GM12878 (cell line): ENCODE data around the gene COL20A1. TPM values are rescaled to one million over a fixed set of nuclear protein-coding genes. Genes with fewer than 3 reads are reported as not detected.

Source experiments
- ATAC-seq: fragments of 200-7000 bp; cut with Tn5 transposase; 3 replicates; pipeline ENCODE4 v1.9.1; 2020; ENCODE audit warnings: mild to moderate bottlenecking, moderate library complexity
- BruUV-seq: library from RNA; stranded (reverse); fragments of 400-500 nt; replicated peaks from 2 replicates; lab custom pipeline; 2021; lab: Mats Ljungman, UMichigan
- CTCF ChIA-PET: fragments of 300-600 bp; sonication (Branson Sonifier 250); formaldehyde crosslinking; extraction: SDS; loops from one replicate; lab custom pipeline; 2021; ENCODE audit warnings: inconsistent platforms; lab: Yijun Ruan, JAX
- POLR2A ChIA-PET: fragments of 350-600 bp; formaldehyde crosslinking; extraction: SDS; loops from one replicate; lab custom pipeline; 2021; ENCODE audit warnings: inconsistent platforms; lab: Charles Lee
- RAD21 ChIA-PET: fragments of 300-600 bp; sonication (Branson Sonifier 250); formaldehyde crosslinking; loops from one replicate; lab custom pipeline; 2023; ENCODE audit warnings: antibody characterized with exemption; ENCODE audit not compliant: unreplicated experiment; lab: Charles Lee
- SMC1A ChIA-PET: fragments of 300-600 bp; sonication (Branson Sonifier 250); formaldehyde crosslinking; loops from one replicate; lab custom pipeline; 2023; ENCODE audit not compliant: unreplicated experiment, uncharacterized antibody; lab: Charles Lee
- DNase-seq: peaks from one replicate; pipeline ENCODE4 v3.0.0-alpha.2; 2011; ENCODE audit warnings: low read depth, low spot score
- FAIRE-seq: peaks from 3 replicates; lab custom pipeline; 2011; peaks lifted over from hg19 to GRCh38; lab: Jason Lieb, UNC
- H2AFZ ChIP-seq: 2 replicates; pipeline ENCODE4 v1.6.0; 2011; ENCODE audit warnings: low read depth, low read length, control low read depth; ENCODE audit not compliant: control insufficient read depth
- H3K27ac ChIP-seq: 2 replicates; pipeline ENCODE4 v1.5.1; 2011; ENCODE audit warnings: control low read depth; ENCODE audit not compliant: control insufficient read depth, insufficient read depth
- H3K27me3 ChIP-seq, 2 experiments: replicated peaks in 1 of 2; 2 replicates each; pipeline versions ENCODE4 v1.6.0 to v1.6.1; 2011; ENCODE audit warnings: low read length in 1 of 2; ENCODE audit not compliant: control insufficient read depth in 2 of 2, insufficient read depth in 2 of 2
- H3K36me3 ChIP-seq, 2 experiments: 2 replicates each; pipeline ENCODE4 v1.5.1; 2011; ENCODE audit warnings: low read length in 1 of 2; ENCODE audit not compliant: control insufficient read depth in 2 of 2, insufficient read depth in 2 of 2
- H3K4me1 ChIP-seq: 2 replicates; pipeline ENCODE4 v1.6.1; 2011; ENCODE audit warnings: mild to moderate bottlenecking, low read length, moderate library complexity, mixed read lengths; ENCODE audit not compliant: control insufficient read depth, insufficient read depth
- H3K4me2 ChIP-seq: 2 replicates; pipeline ENCODE4 v1.6.0; 2011; ENCODE audit warnings: control low read depth; ENCODE audit not compliant: control insufficient read depth, insufficient read depth
- H3K4me3 ChIP-seq: fragments of 200-600 bp; sonication (generic); 2 replicates; pipeline ENCODE4 v1.5.1; 2016
- H3K79me2 ChIP-seq: 2 replicates; pipeline ENCODE4 v1.6.0; 2011; ENCODE audit warnings: low read length; ENCODE audit not compliant: control insufficient read depth, insufficient read depth
- H3K9ac ChIP-seq: 2 replicates; pipeline ENCODE4 v1.8.0; 2011; ENCODE audit warnings: low read length, control low read depth, mixed read lengths; ENCODE audit not compliant: control insufficient read depth, insufficient read depth
- H3K9me3 ChIP-seq: replicated peaks from 3 replicates; pipeline ENCODE4 v1.5.1; 2011; ENCODE audit warnings: mild to moderate bottlenecking, low read length; ENCODE audit not compliant: control insufficient read depth, insufficient read depth
- H4K20me1 ChIP-seq: 2 replicates; pipeline ENCODE4 v1.6.0; 2011; ENCODE audit not compliant: control insufficient read depth, insufficient read depth
- ETV6 ChIP-seq, 2 experiments: fragments of 450-650 bp in 1 of 2; IDR thresholded peaks in 1 of 2; conservative IDR thresholded peaks in 1 of 2; 2 replicates each; pipeline ENCODE4 v1.6.1; 2014; ENCODE audit warnings: antibody characterized with exemption in 1 of 2, borderline replicate concordance in 1 of 2, low read depth in 1 of 2, mild to moderate bottlenecking in 1 of 2, moderate library complexity in 1 of 2
- FOXM1 ChIP-seq: IDR thresholded peaks from 2 replicates; pipeline ENCODE4 v1.6.1; 2012; ENCODE audit warnings: low read depth, mild to moderate bottlenecking, inconsistent platforms, low read length, moderate library complexity
- NFIC ChIP-seq: IDR thresholded peaks from 2 replicates; pipeline ENCODE4 v1.6.1; 2012; ENCODE audit warnings: low read depth, mild to moderate bottlenecking, inconsistent platforms, low read length, moderate library complexity
- NRF1 ChIP-seq: conservative IDR thresholded peaks from 2 replicates; pipeline ENCODE4 v1.6.1; 2011; ENCODE audit warnings: mild to moderate bottlenecking, low read depth, low read length, improper control_type of control experiment
- RAD51 ChIP-seq: fragments of 450-650 bp; IDR thresholded peaks from 2 replicates; pipeline ENCODE4 v1.6.1; 2016; ENCODE audit warnings: moderate library complexity, mild to moderate bottlenecking, inconsistent platforms
- RBBP5 ChIP-seq: fragments of 200-600 bp; sonication (generic); conservative IDR thresholded peaks from 2 replicates; pipeline ENCODE4 v1.6.1; 2016
- SRF ChIP-seq, 2 experiments: IDR thresholded peaks; 2 replicates each; pipeline ENCODE4 v1.6.1; 2011; ENCODE audit warnings: low read depth in 2 of 2, low read length in 2 of 2, mild to moderate bottlenecking in 1 of 2, moderate library complexity in 1 of 2
- YY1 ChIP-seq: IDR thresholded peaks from 2 replicates; pipeline ENCODE4 v1.6.1; 2011; ENCODE audit warnings: low read depth, mild to moderate bottlenecking, low read length
- WGBS: methylation state at CpG from one replicate; pipeline ENCODE4 v1.1.6; 2016; ENCODE audit warnings: low lambda C conversion rate; ENCODE audit not compliant: insufficient replicate concordance, insufficient coverage; ENCODE audit errors: missing lambda C conversion rate; 5-methylcytosine and 5-hydroxymethylcytosine counted together
- in situ Hi-C: fragments of 300-500 bp; cut with MboI; formaldehyde crosslinking; loops from 9 replicates; pipeline ENCODE4 v1.14.3; 2018; ENCODE audit warnings: mixed read lengths
- intact Hi-C: fragments of 100-400 bp; cut with micrococcal nuclease; formaldehyde crosslinking; loops from one replicate; pipeline ENCODE4 v1.14.2; 2022; ENCODE audit not compliant: unreplicated experiment
- polyA plus RNA-seq, 11 experiments: library from polyadenylated mRNA; depleted of rRNA in 4 of 11; unstranded in 6 of 11; stranded (reverse) in 5 of 11; fragments of >200 nt; fragmentation: Nextera tagmentation in 4 of 11; fragmentation: Illumina TruSeq in 1 of 11; extraction: Ambion mirVana in 4 of 11; extraction: Trizol in 1 of 11; gene quantifications; 1 replicate in 1 of 11; 2 replicates in 10 of 11; pipeline versions ENCODE4 v1.2.1 to v1.2.3, GENCODE V29; 2011 to 2016; ENCODE audit warnings: inconsistent platforms in 2 of 11, missing spikeins in 2 of 11, low read depth in 1 of 11
- total RNA-seq, 4 experiments: library from RNA; depleted of rRNA in 3 of 4; stranded (reverse); fragments of >200 nt in 3 of 4; fragmentation: Illumina TruSeq in 1 of 4; extraction: Trizol in 1 of 4; gene quantifications; 2 replicates each; pipeline versions ENCODE4 v1.2.1 to v1.2.3, GENCODE V29; 2013 to 2021
- TF ChIP-seq, protein P1 (sequence below): fragments of 450-650 bp; formaldehyde crosslinking; IDR thresholded peaks from 2 replicates; pipeline ENCODE4 v1.5.0; 2022; ENCODE audit warnings: mild to moderate bottlenecking, missing genetic modification characterization
- TF ChIP-seq, protein P2 (sequence below): fragments of 450-650 bp; IDR thresholded peaks from 2 replicates; pipeline ENCODE4 v1.6.1; 2017; ENCODE audit warnings: borderline replicate concordance
- TF ChIP-seq, protein P3 (sequence below): fragments of 450-650 bp; IDR thresholded peaks from 2 replicates; pipeline ENCODE4 v1.6.1; 2017; ENCODE audit warnings: antibody characterized with exemption, mild to moderate bottlenecking, moderate library complexity
- TF ChIP-seq, protein P4 (sequence below): IDR thresholded peaks from 2 replicates; pipeline ENCODE4 v1.6.1; 2011; ENCODE audit warnings: mild to moderate bottlenecking, low read depth, low read length, moderate library complexity; ENCODE audit not compliant: insufficient replicate concordance
- TF ChIP-seq, protein P5 (sequence below), 3 experiments: IDR thresholded peaks in 2 of 3; conservative IDR thresholded peaks in 1 of 3; 2 replicates each; pipeline ENCODE4 v1.5.1; 2011; ENCODE audit warnings: low read depth in 3 of 3, low read length in 3 of 3, mild to moderate bottlenecking in 3 of 3, control low read depth in 2 of 3, moderate library complexity in 2 of 3, inconsistent platforms in 1 of 3, mixed read lengths in 1 of 3; ENCODE audit not compliant: control insufficient read depth in 2 of 3, insufficient read depth in 1 of 3; ENCODE audit errors: extremely low read depth in 1 of 3

COL20A1 gene
- total and polyA plus RNA-seq, 10 of the 15 experiments (the other 5 are each of a cell fraction or from before 2014, with no cell fraction given), result not detected

DNA sequence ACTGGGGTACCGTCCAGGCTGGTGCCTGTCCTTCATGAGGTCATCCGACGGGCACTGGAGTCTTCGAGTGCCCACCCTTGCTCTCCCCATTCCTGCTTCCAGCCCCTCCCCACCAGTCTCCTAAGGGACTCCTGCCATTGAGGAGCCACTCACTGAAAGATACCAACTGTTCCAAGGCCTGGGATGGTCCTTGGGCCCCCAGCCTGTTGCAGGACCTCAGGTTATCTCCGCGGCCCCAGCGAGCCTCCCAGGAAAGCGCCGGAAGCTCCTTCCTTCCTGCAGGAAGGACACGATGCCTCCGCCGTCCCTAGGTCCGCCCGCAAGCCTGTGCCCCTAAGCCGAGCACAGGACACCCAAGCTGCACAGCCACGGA, 39.9 kb upstream of the COL20A1 start:
- H3K27ac ChIP-seq, result no peak overlapping the region
- peaks cover 0 to 9% of the 10 kb centered on the region in 2 experiments for H3K27me3 ChIP-seq
- no peaks in the 10 kb centered on the region for H3K36me3 ChIP-seq
- POLR2A ChIA-PET, result no interaction called here
- no peaks in the 10 kb centered on the region for H3K79me2 ChIP-seq
- H3K4me1 ChIP-seq, result no peaks in the 10 kb centered on the region
- SMC1A ChIA-PET, result no interaction called here
- in situ Hi-C loops, result no loop called here
- no peak for ATAC-seq
- no peaks in the 10 kb centered on the region for H3K9me3 ChIP-seq
- no TSS peak for BruUV-seq
- H3K4me2 ChIP-seq, result no peak overlapping the region
- no peak for DNase-seq
- no peak for FAIRE-seq
- no peak overlapping the region for H3K9ac ChIP-seq
- H2AFZ ChIP-seq, result no peak overlapping the region
- CTCF ChIA-PET, result no interaction called here
- 27% methylated on average over 15 of the region's 16 CpGs for WGBS
- H3K4me3 ChIP-seq, result no peak overlapping the region
- intact Hi-C loops, result no loop called here
- no peaks in the 10 kb centered on the region; the same call in 1 of the 2 replicates for H4K20me1 ChIP-seq
- RAD21 ChIA-PET, result no interaction called here
- TF ChIP-seq SRF (IDR thresholded peaks at IDR 0.05; ENCODE audit: low read depth in 2 of 2, low read length in 2 of 2) (no peak), ETV6 (conservative IDR thresholded peaks at IDR 0.05 in 1 of 2, IDR thresholded peaks at IDR 0.05 in 1 of 2; ENCODE audit: borderline replicate concordance in 1 of 2, low read depth in 1 of 2) (no peak), YY1 (no peak), RBBP5 (no peak), NFIC (no peak), FOXM1 (no peak), NRF1 (no peak), RAD51 (no peak)
- TF ChIP-seq, protein P1, sequence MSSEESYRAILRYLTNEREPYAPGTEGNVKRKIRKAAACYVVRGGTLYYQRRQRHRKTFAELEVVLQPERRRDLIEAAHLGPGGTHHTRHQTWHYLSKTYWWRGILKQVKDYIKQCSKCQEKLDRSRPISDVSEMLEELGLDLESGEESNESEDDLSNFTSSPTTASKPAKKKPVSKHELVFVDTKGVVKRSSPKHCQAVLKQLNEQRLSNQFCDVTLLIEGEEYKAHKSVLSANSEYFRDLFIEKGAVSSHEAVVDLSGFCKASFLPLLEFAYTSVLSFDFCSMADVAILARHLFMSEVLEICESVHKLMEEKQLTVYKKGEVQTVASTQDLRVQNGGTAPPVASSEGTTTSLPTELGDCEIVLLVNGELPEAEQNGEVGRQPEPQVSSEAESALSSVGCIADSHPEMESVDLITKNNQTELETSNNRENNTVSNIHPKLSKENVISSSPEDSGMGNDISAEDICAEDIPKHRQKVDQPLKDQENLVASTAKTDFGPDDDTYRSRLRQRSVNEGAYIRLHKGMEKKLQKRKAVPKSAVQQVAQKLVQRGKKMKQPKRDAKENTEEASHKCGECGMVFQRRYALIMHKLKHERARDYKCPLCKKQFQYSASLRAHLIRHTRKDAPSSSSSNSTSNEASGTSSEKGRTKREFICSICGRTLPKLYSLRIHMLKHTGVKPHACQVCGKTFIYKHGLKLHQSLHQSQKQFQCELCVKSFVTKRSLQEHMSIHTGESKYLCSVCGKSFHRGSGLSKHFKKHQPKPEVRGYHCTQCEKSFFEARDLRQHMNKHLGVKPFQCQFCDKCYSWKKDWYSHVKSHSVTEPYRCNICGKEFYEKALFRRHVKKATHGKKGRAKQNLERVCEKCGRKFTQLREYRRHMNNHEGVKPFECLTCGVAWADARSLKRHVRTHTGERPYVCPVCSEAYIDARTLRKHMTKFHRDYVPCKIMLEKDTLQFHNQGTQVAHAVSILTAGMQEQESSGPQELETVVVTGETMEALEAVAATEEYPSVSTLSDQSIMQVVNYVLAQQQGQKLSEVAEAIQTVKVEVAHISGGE, result no peak
- TF ChIP-seq, protein P2, sequence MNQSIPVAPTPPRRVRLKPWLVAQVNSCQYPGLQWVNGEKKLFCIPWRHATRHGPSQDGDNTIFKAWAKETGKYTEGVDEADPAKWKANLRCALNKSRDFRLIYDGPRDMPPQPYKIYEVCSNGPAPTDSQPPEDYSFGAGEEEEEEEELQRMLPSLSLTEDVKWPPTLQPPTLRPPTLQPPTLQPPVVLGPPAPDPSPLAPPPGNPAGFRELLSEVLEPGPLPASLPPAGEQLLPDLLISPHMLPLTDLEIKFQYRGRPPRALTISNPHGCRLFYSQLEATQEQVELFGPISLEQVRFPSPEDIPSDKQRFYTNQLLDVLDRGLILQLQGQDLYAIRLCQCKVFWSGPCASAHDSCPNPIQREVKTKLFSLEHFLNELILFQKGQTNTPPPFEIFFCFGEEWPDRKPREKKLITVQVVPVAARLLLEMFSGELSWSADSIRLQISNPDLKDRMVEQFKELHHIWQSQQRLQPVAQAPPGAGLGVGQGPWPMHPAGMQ, result no peak
- TF ChIP-seq, protein P3, sequence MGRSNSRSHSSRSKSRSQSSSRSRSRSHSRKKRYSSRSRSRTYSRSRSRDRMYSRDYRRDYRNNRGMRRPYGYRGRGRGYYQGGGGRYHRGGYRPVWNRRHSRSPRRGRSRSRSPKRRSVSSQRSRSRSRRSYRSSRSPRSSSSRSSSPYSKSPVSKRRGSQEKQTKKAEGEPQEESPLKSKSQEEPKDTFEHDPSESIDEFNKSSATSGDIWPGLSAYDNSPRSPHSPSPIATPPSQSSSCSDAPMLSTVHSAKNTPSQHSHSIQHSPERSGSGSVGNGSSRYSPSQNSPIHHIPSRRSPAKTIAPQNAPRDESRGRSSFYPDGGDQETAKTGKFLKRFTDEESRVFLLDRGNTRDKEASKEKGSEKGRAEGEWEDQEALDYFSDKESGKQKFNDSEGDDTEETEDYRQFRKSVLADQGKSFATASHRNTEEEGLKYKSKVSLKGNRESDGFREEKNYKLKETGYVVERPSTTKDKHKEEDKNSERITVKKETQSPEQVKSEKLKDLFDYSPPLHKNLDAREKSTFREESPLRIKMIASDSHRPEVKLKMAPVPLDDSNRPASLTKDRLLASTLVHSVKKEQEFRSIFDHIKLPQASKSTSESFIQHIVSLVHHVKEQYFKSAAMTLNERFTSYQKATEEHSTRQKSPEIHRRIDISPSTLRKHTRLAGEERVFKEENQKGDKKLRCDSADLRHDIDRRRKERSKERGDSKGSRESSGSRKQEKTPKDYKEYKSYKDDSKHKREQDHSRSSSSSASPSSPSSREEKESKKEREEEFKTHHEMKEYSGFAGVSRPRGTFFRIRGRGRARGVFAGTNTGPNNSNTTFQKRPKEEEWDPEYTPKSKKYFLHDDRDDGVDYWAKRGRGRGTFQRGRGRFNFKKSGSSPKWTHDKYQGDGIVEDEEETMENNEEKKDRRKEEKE, result no peak
- TF ChIP-seq, protein P4, sequence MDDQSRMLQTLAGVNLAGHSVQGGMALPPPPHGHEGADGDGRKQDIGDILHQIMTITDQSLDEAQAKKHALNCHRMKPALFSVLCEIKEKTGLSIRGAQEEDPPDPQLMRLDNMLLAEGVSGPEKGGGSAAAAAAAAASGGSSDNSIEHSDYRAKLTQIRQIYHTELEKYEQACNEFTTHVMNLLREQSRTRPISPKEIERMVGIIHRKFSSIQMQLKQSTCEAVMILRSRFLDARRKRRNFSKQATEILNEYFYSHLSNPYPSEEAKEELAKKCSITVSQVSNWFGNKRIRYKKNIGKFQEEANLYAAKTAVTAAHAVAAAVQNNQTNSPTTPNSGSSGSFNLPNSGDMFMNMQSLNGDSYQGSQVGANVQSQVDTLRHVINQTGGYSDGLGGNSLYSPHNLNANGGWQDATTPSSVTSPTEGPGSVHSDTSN, result no peak
- TF ChIP-seq, protein P5, sequence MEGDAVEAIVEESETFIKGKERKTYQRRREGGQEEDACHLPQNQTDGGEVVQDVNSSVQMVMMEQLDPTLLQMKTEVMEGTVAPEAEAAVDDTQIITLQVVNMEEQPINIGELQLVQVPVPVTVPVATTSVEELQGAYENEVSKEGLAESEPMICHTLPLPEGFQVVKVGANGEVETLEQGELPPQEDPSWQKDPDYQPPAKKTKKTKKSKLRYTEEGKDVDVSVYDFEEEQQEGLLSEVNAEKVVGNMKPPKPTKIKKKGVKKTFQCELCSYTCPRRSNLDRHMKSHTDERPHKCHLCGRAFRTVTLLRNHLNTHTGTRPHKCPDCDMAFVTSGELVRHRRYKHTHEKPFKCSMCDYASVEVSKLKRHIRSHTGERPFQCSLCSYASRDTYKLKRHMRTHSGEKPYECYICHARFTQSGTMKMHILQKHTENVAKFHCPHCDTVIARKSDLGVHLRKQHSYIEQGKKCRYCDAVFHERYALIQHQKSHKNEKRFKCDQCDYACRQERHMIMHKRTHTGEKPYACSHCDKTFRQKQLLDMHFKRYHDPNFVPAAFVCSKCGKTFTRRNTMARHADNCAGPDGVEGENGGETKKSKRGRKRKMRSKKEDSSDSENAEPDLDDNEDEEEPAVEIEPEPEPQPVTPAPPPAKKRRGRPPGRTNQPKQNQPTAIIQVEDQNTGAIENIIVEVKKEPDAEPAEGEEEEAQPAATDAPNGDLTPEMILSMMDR (IDR thresholded peaks at IDR 0.05 in 2 of 3, conservative IDR thresholded peaks at IDR 0.05 in 1 of 3; ENCODE audit: control insufficient read depth in 2 of 3, extremely low read depth in 1 of 3, insufficient read depth in 1 of 3, low read depth in 3 of 3, low read length in 3 of 3), result no peak
